WTC11 (cell line): ENCODE measurements around the gene SLC25A22. TPM values are rescaled to one million over a fixed set of nuclear protein-coding genes. Genes with fewer than 3 reads are reported as not detected.

Experiments
- ATAC-seq: fragments of 200-7000 bp; cut with Tn5 transposase; 2 replicates; pipeline ENCODE4 v1.10.0; 2021; ENCODE audit warnings: mild to moderate bottlenecking, moderate library complexity
- CTCF ChIA-PET: fragments of 300-600 bp; sonication (Branson Sonifier 250); formaldehyde crosslinking; loops from one replicate; lab custom pipeline; 2021; ENCODE audit warnings: antibody characterized with exemption; lab: Charles Lee
- POLR2A ChIA-PET: fragments of 350-600 bp; sonication (Branson Sonifier 250); formaldehyde crosslinking; loops from one replicate; lab custom pipeline; 2021; ENCODE audit warnings: antibody characterized with exemption; lab: Charles Lee
- DNase-seq: peaks from one replicate; pipeline ENCODE4 v3.0.0; 2021; ENCODE audit warnings: low spot score
- H3K27ac Mint-ChIP-seq: 2 replicates; pipeline ENCODE4 v1.8.0; 2021; ENCODE audit warnings: mixed read lengths
- H3K27me3 Mint-ChIP-seq: 2 replicates; pipeline ENCODE4 v1.8.0; 2021; ENCODE audit warnings: low read depth, mild to moderate bottlenecking, moderate library complexity, mixed read lengths
- H3K36me3 Mint-ChIP-seq: 2 replicates; pipeline ENCODE4 v1.8.0; 2021; ENCODE audit warnings: mixed read lengths
- H3K4me1 Mint-ChIP-seq: 2 replicates; pipeline ENCODE4 v1.8.0; 2022; ENCODE audit warnings: mixed read lengths
- H3K4me3 Mint-ChIP-seq: 2 replicates; pipeline ENCODE4 v1.8.0; 2021; ENCODE audit warnings: mild to moderate bottlenecking, moderate library complexity, mixed read lengths
- H3K9me3 Mint-ChIP-seq: 2 replicates; pipeline ENCODE4 v1.8.0; 2021; ENCODE audit warnings: mixed read lengths
- EMX1 ChIP-seq: fragments of 250-450 bp; sonication (Bioruptor Pico); IDR thresholded peaks from 2 replicates; pipeline ENCODE4 v1.8.0; 2021; ENCODE audit warnings: mild to moderate bottlenecking
- HMGA2 ChIP-seq: fragments of 250-450 bp; sonication (Bioruptor Pico); IDR thresholded peaks from 2 replicates; pipeline ENCODE4 v1.4.0; 2021; ENCODE audit warnings: mild to moderate bottlenecking, moderate library complexity
- KAT7 ChIP-seq: sonication (generic); formaldehyde crosslinking; IDR thresholded peaks from 2 replicates; pipeline ENCODE4 v1.8.1; 2023; ENCODE audit warnings: missing genetic modification reagents, mild to moderate bottlenecking, borderline replicate concordance
- MXD4 ChIP-seq: fragments of 250-450 bp; sonication (Bioruptor Pico); IDR thresholded peaks from 2 replicates; pipeline ENCODE4 v1.8.0; 2021; ENCODE audit warnings: mild to moderate bottlenecking, moderate library complexity, borderline replicate concordance
- PRRX2 ChIP-seq: fragments of 250-450 bp; sonication (Bioruptor Pico); IDR thresholded peaks from 2 replicates; pipeline ENCODE4 v1.8.0; 2021; ENCODE audit warnings: mild to moderate bottlenecking
- RELA ChIP-seq: sonication (generic); formaldehyde crosslinking; IDR thresholded peaks from 2 replicates; pipeline ENCODE4 v1.8.1; 2022; ENCODE audit warnings: missing genetic modification reagents, mild to moderate bottlenecking, borderline replicate concordance
- TEAD1 ChIP-seq: sonication (generic); formaldehyde crosslinking; IDR thresholded peaks from 2 replicates; pipeline ENCODE4 v1.8.0; 2022; ENCODE audit warnings: mild to moderate bottlenecking, missing genetic modification reagents
- TP53 ChIP-seq: sonication (generic); formaldehyde crosslinking; IDR thresholded peaks from 2 replicates; pipeline ENCODE4 v1.8.1; 2023; ENCODE audit warnings: mild to moderate bottlenecking, missing genetic modification reagents
- ZNF263 ChIP-seq: sonication (generic); formaldehyde crosslinking; IDR thresholded peaks from 2 replicates; pipeline ENCODE4 v1.8.1; 2022; ENCODE audit warnings: low read depth, mild to moderate bottlenecking, moderate library complexity, missing genetic modification reagents
- ZNF416 ChIP-seq: fragments of 250-450 bp; sonication (Bioruptor Pico); IDR thresholded peaks from 2 replicates; pipeline ENCODE4 v1.9.0; 2021; ENCODE audit warnings: mild to moderate bottlenecking, inconsistent platforms
- total RNA-seq: library from RNA; stranded (reverse); gene quantifications from 3 replicates; pipeline ENCODE4 v1.2.3, GENCODE V29; 2021
- TF ChIP-seq, protein P1 (sequence below): sonication (generic); formaldehyde crosslinking; IDR thresholded peaks from 2 replicates; pipeline ENCODE4 v1.8.1; 2022; ENCODE audit warnings: low read depth, mild to moderate bottlenecking, moderate library complexity, missing genetic modification reagents, borderline replicate concordance
- TF ChIP-seq, protein P2 (sequence below): fragments of 250-450 bp; sonication (Bioruptor Pico); IDR thresholded peaks from 2 replicates; pipeline ENCODE4 v2.1.2; 2022; ENCODE audit warnings: mild to moderate bottlenecking, moderate library complexity
- TF ChIP-seq, protein P3 (sequence below): sonication (generic); formaldehyde crosslinking; IDR thresholded peaks from 2 replicates; pipeline ENCODE4 v1.8.1; 2023; ENCODE audit warnings: mild to moderate bottlenecking, missing genetic modification reagents, borderline replicate concordance
- TF ChIP-seq, protein P4 (sequence below): sonication (generic); formaldehyde crosslinking; IDR thresholded peaks from 2 replicates; pipeline ENCODE4 v1.8.0; 2022; ENCODE audit warnings: mild to moderate bottlenecking, missing genetic modification reagents
- TF ChIP-seq, protein P5 (sequence below): sonication (generic); formaldehyde crosslinking; IDR thresholded peaks from 2 replicates; pipeline ENCODE4 v1.8.1; 2022; ENCODE audit warnings: missing genetic modification reagents, borderline replicate concordance
- TF ChIP-seq, protein P6 (sequence below): fragments of 250-450 bp; sonication (Bioruptor Pico); IDR thresholded peaks from 2 replicates; pipeline ENCODE4 v1.9.0; 2021; ENCODE audit warnings: mild to moderate bottlenecking
- TF ChIP-seq, protein P7 (sequence below): sonication (generic); formaldehyde crosslinking; IDR thresholded peaks from 2 replicates; pipeline ENCODE4 v1.8.1; 2023; ENCODE audit warnings: mild to moderate bottlenecking, missing genetic modification reagents, moderate library complexity

SLC25A22 gene
- total RNA-seq, 1 experiment from 2014 or later = 44.8 TPM

DNA sequence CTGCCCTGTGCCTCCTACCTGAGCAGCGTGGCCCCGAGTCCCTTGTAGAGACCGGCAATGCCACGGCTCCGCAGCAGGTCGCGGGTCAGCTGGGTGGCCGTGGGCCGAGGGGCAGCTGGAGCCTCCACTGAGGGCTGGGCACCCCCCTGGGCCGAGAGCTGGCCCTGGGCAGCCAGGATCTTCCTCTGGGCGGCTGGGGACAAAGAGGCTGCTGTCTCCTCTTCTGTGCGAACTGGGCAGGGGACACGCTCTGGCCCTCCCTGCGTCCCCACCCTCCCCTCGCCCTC lies 5.6 kb downstream of the SLC25A22 start (continued):
- TF ChIP-seq, protein P1, sequence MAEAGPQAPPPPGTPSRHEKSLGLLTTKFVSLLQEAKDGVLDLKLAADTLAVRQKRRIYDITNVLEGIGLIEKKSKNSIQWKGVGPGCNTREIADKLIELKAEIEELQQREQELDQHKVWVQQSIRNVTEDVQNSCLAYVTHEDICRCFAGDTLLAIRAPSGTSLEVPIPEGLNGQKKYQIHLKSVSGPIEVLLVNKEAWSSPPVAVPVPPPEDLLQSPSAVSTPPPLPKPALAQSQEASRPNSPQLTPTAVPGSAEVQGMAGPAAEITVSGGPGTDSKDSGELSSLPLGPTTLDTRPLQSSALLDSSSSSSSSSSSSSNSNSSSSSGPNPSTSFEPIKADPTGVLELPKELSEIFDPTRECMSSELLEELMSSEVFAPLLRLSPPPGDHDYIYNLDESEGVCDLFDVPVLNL (CRISPR knock-in tag) = no peak
- TF ChIP-seq PRRX2 (CRISPR knock-in tag) = no peak

DNA sequence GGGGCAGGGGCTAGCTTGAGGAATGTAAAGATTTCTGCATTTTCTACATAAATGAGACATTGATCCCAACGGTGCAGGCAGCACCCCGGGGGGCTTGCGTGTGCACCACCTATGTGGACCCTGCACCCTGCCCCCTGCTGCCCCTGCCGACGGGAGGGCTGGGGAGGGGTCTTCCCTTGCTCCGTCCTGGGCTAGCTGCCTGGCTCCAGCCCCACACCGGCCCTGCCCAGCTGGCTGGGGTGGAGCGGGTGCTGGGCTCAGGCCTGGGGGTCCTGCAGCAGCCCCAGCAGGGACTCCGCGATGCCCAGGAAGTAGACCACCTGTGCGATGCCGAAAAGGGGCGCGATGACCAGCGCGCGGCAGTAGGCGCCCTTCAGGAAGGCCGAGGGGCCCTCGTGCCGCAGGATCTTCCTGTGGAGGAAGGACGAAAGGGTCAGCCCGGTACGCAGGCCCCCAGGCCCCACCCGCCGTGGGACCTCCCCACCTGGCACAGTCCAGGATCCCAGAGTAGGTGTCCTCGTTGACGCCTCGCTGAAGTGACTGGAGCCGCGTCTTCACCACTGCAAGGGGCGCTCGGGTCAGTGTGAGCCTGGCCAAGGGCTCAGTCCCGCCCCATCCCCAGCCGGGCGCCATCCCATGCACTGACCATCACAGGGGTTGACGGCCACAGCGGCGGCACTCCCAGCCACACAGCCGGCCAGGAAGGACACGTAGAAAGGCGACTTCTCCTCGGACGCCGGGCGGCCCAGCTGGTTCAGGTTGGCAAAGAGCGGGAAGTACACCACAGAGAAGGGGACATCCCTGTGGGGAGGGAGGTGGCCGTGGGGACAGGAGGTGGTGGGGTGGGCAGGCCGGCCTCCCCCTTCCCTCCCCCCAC lies 6.2 kb downstream of the SLC25A22 start:
- ChIA-PET POLR2A (interaction anchor here (1.6 kb wide), 1 partner anchor 9 kb away, joined by 5 read pairs; no protein-coding TSS in a partner anchor), CTCF (interaction anchor here (2.5 kb wide), 1 partner anchor 56 kb away, joined by 8 read pairs; no protein-coding TSS in a partner anchor)
- ATAC-seq = no peak
- no peak for TF ChIP-seq HMGA2 (CRISPR knock-in tag)
- no peak for TF ChIP-seq EMX1 (CRISPR knock-in tag)
- TF ChIP-seq, protein P2, sequence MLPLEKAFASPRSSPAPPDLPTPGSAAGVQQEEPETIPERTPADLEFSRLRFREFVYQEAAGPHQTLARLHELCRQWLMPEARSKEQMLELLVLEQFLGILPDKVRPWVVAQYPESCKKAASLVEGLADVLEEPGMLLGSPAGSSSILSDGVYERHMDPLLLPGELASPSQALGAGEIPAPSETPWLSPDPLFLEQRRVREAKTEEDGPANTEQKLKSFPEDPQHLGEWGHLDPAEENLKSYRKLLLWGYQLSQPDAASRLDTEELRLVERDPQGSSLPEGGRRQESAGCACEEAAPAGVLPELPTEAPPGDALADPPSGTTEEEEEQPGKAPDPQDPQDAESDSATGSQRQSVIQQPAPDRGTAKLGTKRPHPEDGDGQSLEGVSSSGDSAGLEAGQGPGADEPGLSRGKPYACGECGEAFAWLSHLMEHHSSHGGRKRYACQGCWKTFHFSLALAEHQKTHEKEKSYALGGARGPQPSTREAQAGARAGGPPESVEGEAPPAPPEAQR (CRISPR knock-in tag) = no peak
- TF ChIP-seq RELA = no peak
- no peak for TF ChIP-seq TEAD1 (CRISPR knock-in tag)
- no peak for TF ChIP-seq ZNF263 (CRISPR knock-in tag)
- TF ChIP-seq, protein P3, sequence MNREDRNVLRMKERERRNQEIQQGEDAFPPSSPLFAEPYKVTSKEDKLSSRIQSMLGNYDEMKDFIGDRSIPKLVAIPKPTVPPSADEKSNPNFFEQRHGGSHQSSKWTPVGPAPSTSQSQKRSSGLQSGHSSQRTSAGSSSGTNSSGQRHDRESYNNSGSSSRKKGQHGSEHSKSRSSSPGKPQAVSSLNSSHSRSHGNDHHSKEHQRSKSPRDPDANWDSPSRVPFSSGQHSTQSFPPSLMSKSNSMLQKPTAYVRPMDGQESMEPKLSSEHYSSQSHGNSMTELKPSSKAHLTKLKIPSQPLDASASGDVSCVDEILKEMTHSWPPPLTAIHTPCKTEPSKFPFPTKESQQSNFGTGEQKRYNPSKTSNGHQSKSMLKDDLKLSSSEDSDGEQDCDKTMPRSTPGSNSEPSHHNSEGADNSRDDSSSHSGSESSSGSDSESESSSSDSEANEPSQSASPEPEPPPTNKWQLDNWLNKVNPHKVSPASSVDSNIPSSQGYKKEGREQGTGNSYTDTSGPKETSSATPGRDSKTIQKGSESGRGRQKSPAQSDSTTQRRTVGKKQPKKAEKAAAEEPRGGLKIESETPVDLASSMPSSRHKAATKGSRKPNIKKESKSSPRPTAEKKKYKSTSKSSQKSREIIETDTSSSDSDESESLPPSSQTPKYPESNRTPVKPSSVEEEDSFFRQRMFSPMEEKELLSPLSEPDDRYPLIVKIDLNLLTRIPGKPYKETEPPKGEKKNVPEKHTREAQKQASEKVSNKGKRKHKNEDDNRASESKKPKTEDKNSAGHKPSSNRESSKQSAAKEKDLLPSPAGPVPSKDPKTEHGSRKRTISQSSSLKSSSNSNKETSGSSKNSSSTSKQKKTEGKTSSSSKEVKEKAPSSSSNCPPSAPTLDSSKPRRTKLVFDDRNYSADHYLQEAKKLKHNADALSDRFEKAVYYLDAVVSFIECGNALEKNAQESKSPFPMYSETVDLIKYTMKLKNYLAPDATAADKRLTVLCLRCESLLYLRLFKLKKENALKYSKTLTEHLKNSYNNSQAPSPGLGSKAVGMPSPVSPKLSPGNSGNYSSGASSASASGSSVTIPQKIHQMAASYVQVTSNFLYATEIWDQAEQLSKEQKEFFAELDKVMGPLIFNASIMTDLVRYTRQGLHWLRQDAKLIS (CRISPR knock-in tag) = no peak
- TF ChIP-seq ZNF416 = no peak
- Mint-ChIP-seq H3K36me3 (no peaks in the 10 kb centered on the region), H3K4me3 (no peak overlapping the region), H3K27ac (no peak overlapping the region), H3K27me3 (no peaks in the 10 kb centered on the region), H3K4me1 (peaks cover 20% of the 10 kb centered on the region), H3K9me3 (no peaks in the 10 kb centered on the region)
- no peak for DNase-seq

DNA sequence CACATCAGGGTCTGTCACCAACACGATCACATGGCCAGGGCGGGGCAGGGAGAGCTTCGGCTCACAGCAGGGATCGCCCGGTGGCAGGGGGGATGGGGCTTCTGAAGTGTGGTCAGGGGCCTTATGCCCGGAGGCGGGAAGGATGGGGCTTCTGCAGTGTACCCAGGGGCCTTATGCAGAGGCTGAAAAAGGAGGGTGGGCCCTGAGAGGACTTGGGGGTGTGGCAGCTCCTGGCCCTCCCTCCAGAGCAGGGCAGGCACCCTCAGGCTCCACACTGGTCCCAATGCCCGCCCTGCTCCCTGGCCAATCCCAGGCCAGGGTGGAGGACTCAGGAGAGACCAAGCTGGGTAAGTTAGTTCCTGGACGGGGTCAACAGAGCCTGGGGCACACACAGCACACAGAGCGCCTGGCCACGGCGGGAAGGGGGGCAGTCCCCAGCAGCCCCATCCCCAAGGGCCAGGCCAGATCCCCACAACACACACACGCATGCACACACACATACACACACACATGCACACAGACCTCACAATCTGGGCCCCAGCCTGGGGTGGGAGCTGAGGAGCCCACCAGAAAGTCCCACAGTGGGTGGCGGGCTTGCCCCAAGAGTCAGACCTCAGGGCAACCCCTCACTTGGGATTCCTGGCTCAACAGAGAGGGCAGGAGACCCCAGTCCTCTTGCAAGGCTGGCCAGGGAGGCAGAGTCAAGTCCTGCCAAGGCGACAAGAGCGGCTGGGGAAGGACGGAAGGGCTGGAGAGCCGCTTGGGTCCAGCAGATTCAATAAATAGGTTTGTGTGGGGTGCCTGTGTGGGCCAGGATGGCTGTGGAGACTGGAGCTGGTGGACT lies 7.1 kb downstream of the SLC25A22 start:
- H3K27me3 Mint-ChIP-seq = no peaks in the 10 kb centered on the region
- POLR2A ChIA-PET = interaction anchor here (0.5 to 1.4 kb wide), 7 partner anchors 10 to 64 kb away, joined by 3 to 10 read pairs (median 3); partner anchors contain the start of genes RPLP2 and TSPAN4
- CTCF ChIA-PET = interaction anchor here (0.6 to 2.5 kb wide), 12 partner anchors 12 to 215 kb away, joined by 3 to 9 read pairs (median 4); partner anchors contain the start of genes IRF7, PHRF1 and PNPLA2
- ATAC-seq = peak; percentile 82
- H3K27ac Mint-ChIP-seq = 0 out of 2 replicates have a peak overlapping the region, but pooled peaks have one; percentile 67
- H3K4me1 Mint-ChIP-seq = peaks cover 10% of the 10 kb centered on the region; the same call in 1 of the 2 replicates
- no peaks in the 10 kb centered on the region for H3K9me3 Mint-ChIP-seq
- no peak overlapping the region; the same call in 1 of the 2 replicates for H3K4me3 Mint-ChIP-seq
- peak; percentile 73 for DNase-seq
- no peaks in the 10 kb centered on the region for H3K36me3 Mint-ChIP-seq
- TF ChIP-seq, protein P4, sequence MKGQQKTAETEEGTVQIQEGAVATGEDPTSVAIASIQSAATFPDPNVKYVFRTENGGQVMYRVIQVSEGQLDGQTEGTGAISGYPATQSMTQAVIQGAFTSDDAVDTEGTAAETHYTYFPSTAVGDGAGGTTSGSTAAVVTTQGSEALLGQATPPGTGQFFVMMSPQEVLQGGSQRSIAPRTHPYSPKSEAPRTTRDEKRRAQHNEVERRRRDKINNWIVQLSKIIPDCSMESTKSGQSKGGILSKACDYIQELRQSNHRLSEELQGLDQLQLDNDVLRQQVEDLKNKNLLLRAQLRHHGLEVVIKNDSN (CRISPR knock-in tag) = peak; percentile 38; the same call in 1 of the 2 replicates
- TF ChIP-seq, protein P5, sequence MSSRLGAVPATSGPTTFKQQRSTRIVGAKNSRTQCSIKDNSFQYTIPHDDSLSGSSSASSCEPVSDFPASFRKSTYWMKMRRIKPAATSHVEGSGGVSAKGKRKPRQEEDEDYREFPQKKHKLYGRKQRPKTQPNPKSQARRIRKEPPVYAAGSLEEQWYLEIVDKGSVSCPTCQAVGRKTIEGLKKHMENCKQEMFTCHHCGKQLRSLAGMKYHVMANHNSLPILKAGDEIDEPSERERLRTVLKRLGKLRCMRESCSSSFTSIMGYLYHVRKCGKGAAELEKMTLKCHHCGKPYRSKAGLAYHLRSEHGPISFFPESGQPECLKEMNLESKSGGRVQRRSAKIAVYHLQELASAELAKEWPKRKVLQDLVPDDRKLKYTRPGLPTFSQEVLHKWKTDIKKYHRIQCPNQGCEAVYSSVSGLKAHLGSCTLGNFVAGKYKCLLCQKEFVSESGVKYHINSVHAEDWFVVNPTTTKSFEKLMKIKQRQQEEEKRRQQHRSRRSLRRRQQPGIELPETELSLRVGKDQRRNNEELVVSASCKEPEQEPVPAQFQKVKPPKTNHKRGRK (CRISPR knock-in tag) = no peak
- TF ChIP-seq KAT7 (no peak), TP53 (CRISPR knock-in tag) (no peak), MXD4 (CRISPR knock-in tag) (no peak)
- TF ChIP-seq, protein P6, sequence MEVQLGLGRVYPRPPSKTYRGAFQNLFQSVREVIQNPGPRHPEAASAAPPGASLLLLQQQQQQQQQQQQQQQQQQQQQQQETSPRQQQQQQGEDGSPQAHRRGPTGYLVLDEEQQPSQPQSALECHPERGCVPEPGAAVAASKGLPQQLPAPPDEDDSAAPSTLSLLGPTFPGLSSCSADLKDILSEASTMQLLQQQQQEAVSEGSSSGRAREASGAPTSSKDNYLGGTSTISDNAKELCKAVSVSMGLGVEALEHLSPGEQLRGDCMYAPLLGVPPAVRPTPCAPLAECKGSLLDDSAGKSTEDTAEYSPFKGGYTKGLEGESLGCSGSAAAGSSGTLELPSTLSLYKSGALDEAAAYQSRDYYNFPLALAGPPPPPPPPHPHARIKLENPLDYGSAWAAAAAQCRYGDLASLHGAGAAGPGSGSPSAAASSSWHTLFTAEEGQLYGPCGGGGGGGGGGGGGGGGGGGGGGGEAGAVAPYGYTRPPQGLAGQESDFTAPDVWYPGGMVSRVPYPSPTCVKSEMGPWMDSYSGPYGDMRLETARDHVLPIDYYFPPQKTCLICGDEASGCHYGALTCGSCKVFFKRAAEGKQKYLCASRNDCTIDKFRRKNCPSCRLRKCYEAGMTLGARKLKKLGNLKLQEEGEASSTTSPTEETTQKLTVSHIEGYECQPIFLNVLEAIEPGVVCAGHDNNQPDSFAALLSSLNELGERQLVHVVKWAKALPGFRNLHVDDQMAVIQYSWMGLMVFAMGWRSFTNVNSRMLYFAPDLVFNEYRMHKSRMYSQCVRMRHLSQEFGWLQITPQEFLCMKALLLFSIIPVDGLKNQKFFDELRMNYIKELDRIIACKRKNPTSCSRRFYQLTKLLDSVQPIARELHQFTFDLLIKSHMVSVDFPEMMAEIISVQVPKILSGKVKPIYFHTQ (CRISPR knock-in tag) = no peak
- TF ChIP-seq, protein P7, sequence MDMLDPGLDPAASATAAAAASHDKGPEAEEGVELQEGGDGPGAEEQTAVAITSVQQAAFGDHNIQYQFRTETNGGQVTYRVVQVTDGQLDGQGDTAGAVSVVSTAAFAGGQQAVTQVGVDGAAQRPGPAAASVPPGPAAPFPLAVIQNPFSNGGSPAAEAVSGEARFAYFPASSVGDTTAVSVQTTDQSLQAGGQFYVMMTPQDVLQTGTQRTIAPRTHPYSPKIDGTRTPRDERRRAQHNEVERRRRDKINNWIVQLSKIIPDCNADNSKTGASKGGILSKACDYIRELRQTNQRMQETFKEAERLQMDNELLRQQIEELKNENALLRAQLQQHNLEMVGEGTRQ (CRISPR knock-in tag) = peak; percentile 61
